Activated T-helper 1 cell treated with Interleukin-2 at 50 U/mL for 16 hours (primary cell): ENCODE data around the gene SMIM10L1.

ENCODE experiments used
- DNase-seq: peaks from one replicate; pipeline ENCODE4 v3.0.0-alpha.2; 2020; ENCODE audit warnings: low read depth

Gene SMIM10L1

GRCh38 chr12:11171145-11171968 lies at the start of gene SMIM10L1:
Gene SMIM10L1 (plus strand): TSS chr12:11171194. CDS start chr12:11171357, 163 bp downstream.
- DNase-seq, result peak; percentile 79

- DNase-seq, result no peak
These were observed 40.6 kb upstream of the SMIM10L1 start for GRCh38 chr12:11130382-11130781.

GRCh38 chr12:11130999-11131398 lies 40.0 kb upstream of the SMIM10L1 start:
- DNase-seq, result no peak

- no peak for DNase-seq
These were observed 37.8 kb upstream of the SMIM10L1 start for GRCh38 chr12:11133162-11133561.

GRCh38 chr12:11133816-11134215 lies 37.2 kb upstream of the SMIM10L1 start:
- DNase-seq, result no peak

- DNase-seq, result no peak
These were observed 36.7 kb upstream of the SMIM10L1 start, which contains the start of gene TAS2R30 for GRCh38 chr12:11134305-11134704. Gene TAS2R30 (minus strand): TSS chr12:11134644. CDS start chr12:11134244, 400 bp downstream.

- DNase-seq, result no peak
These were observed 34.9 kb upstream of the SMIM10L1 start for GRCh38 chr12:11136075-11136474.

GRCh38 chr12:11143352-11143751 lies 27.6 kb upstream of the SMIM10L1 start:
- DNase-seq, result no peak

GRCh38 chr12:11144297-11144696 lies 26.7 kb upstream of the SMIM10L1 start:
- no peak for DNase-seq

- DNase-seq, result no peak
These were observed 23.6 kb upstream of the SMIM10L1 start for GRCh38 chr12:11147420-11147819.

- no peak for DNase-seq
These were observed 20.2 kb upstream of the SMIM10L1 start for GRCh38 chr12:11150832-11151231.

- no peak for DNase-seq
These were observed 18.3 kb upstream of the SMIM10L1 start for GRCh38 chr12:11152725-11153124.

- DNase-seq, result no peak
These were observed 16.5 kb upstream of the SMIM10L1 start for GRCh38 chr12:11154400-11154925.

- DNase-seq, result no peak
These were observed 12.0 kb upstream of the SMIM10L1 start for GRCh38 chr12:11158885-11159444.

- no peak for DNase-seq
These were observed 8.5 kb upstream of the SMIM10L1 start for GRCh38 chr12:11162502-11162901.

- no peak for DNase-seq
These were observed 6.6 kb upstream of the SMIM10L1 start for GRCh38 chr12:11164384-11164783.

- no peak for DNase-seq
These were observed 4.7 kb upstream of the SMIM10L1 start for GRCh38 chr12:11166300-11166699.

GRCh38 chr12:11170810-11171144 lies 217 bp upstream of the SMIM10L1 start:
- no peak for DNase-seq

- DNase-seq, result no peak
These were observed 1.1 kb downstream of the SMIM10L1 start for GRCh38 chr12:11171969-11172675.

GRCh38 chr12:11174022-11174421 lies 3.0 kb downstream of the SMIM10L1 start:
- no peak for DNase-seq

- DNase-seq, result no peak
These were observed 7.3 kb downstream of the SMIM10L1 start for GRCh38 chr12:11178250-11178649.

- no peak for DNase-seq
These were observed 11.5 kb downstream of the SMIM10L1 start for GRCh38 chr12:11182529-11182928.

- DNase-seq, result no peak
These were observed 12.0 kb downstream of the SMIM10L1 start for GRCh38 chr12:11183011-11183410.
